OCI-LY1 (cell line): ENCODE measurements around the gene TULP4.
"Not testable (repeated sequence)": the region's sequence is repeated elsewhere in the genome, so short reads cannot be mapped to it uniquely, and the experiment has no call there.

Experiments used
- H2AFZ ChIP-seq: fragments of 200-600 bp; sonication (generic), shearing (Covaris generic); 2 replicates; pipeline ENCODE4 v1.6.0; 2014; ENCODE audit warnings: antibody characterized with exemption, mild to moderate bottlenecking, low read length
- H3F3A ChIP-seq: fragments of 200-600 bp; sonication (generic), shearing (Covaris generic); 2 replicates; pipeline ENCODE4 v1.6.0; 2014; ENCODE audit warnings: mild to moderate bottlenecking, antibody characterized with exemption, low read length, moderate library complexity; ENCODE audit not compliant: insufficient read depth
- H3K27ac ChIP-seq: fragments of 200-600 bp; sonication (generic); 2 replicates; pipeline ENCODE4 v1.5.1; 2014; ENCODE audit warnings: low read length, mixed run types, mild to moderate bottlenecking, low read depth; ENCODE audit not compliant: poor library complexity, severe bottlenecking
- H3K27me3 ChIP-seq: fragments of 200-600 bp; sonication (generic); 2 replicates; pipeline ENCODE4 v1.6.0; 2014; ENCODE audit warnings: antibody characterized with exemption, mild to moderate bottlenecking, low read length, moderate library complexity; ENCODE audit not compliant: insufficient read depth
- H3K36me3 ChIP-seq: fragments of 200-600 bp; sonication (generic); 2 replicates; pipeline ENCODE4 v1.6.1; 2014; ENCODE audit warnings: mild to moderate bottlenecking, antibody characterized with exemption, low read length, moderate library complexity, mixed read lengths; ENCODE audit not compliant: insufficient read depth
- H3K4me1 ChIP-seq: fragments of 200-600 bp; sonication (generic); 2 replicates; pipeline ENCODE4 v1.5.1; 2014; ENCODE audit warnings: mild to moderate bottlenecking, low read length, moderate library complexity; ENCODE audit not compliant: insufficient read depth, severe bottlenecking
- H3K4me2 ChIP-seq: fragments of 200-600 bp; sonication (generic), shearing (Covaris generic); 2 replicates; pipeline ENCODE4 v1.6.1; 2014; ENCODE audit warnings: low read length
- H3K4me3 ChIP-seq: fragments of 200-600 bp; sonication (generic); 2 replicates; pipeline ENCODE4 v1.5.1; 2014; ENCODE audit warnings: low read length, low read depth, mild to moderate bottlenecking, mixed read lengths; ENCODE audit not compliant: poor library complexity, severe bottlenecking
- H3K79me2 ChIP-seq: fragments of 200-600 bp; shearing (Covaris generic); 2 replicates; pipeline ENCODE4 v1.6.1; 2016; ENCODE audit warnings: mixed run types, low read length, mixed read lengths; ENCODE audit not compliant: insufficient read depth
- H3K9ac ChIP-seq: fragments of 200-600 bp; sonication (generic), shearing (Covaris generic); 2 replicates; pipeline ENCODE4 v1.6.1; 2014; ENCODE audit warnings: mild to moderate bottlenecking, low read length, mixed read lengths
- H3K9me2 ChIP-seq: fragments of 200-600 bp; sonication (generic), shearing (Covaris generic); 2 replicates; pipeline ENCODE4 v1.6.1; 2014; ENCODE audit warnings: low read depth, mild to moderate bottlenecking, low read length, mixed read lengths
- H3K9me3 ChIP-seq: fragments of 200-600 bp; shearing (Covaris generic); 2 replicates; pipeline ENCODE4 v1.6.1; 2014; ENCODE audit warnings: low read length, mixed read lengths
- H4K20me1 ChIP-seq: fragments of 200-600 bp; sonication (generic), shearing (Covaris generic); 2 replicates; pipeline ENCODE4 v1.6.0; 2016; ENCODE audit warnings: mild to moderate bottlenecking, low read length; ENCODE audit not compliant: insufficient read depth
- EZH2 ChIP-seq: fragments of 200-600 bp; sonication (generic), shearing (Covaris generic); IDR thresholded peaks from 2 replicates; pipeline ENCODE4 v1.8.0; 2017; ENCODE audit warnings: borderline replicate concordance, mixed run types, mild to moderate bottlenecking, antibody characterized with exemption, low read length, moderate library complexity, mixed read lengths
- TF ChIP-seq, protein P1 (sequence below): fragments of 200-600 bp; sonication (generic), shearing (Covaris generic); IDR thresholded peaks from 2 replicates; pipeline ENCODE4 v1.5.1; 2017; ENCODE audit warnings: mild to moderate bottlenecking, antibody characterized with exemption, low read length, moderate library complexity, mixed read lengths

Gene TULP4

GRCh38 chr6:158347335-158347734 is 35.1 kb downstream of the TULP4 start:
- no peaks in the 10 kb centered on the region for H3K4me1 ChIP-seq
- H3K9ac ChIP-seq, result no peak overlapping the region
- H2AFZ ChIP-seq, result no peak overlapping the region
- H3K27ac ChIP-seq, result no peak overlapping the region
- no peaks in the 10 kb centered on the region for H4K20me1 ChIP-seq
- peaks cover 25% of the 10 kb centered on the region for H3K36me3 ChIP-seq
- H3K27me3 ChIP-seq, result no peaks in the 10 kb centered on the region
- TF ChIP-seq EZH2, result no peak
- TF ChIP-seq, protein P1, sequence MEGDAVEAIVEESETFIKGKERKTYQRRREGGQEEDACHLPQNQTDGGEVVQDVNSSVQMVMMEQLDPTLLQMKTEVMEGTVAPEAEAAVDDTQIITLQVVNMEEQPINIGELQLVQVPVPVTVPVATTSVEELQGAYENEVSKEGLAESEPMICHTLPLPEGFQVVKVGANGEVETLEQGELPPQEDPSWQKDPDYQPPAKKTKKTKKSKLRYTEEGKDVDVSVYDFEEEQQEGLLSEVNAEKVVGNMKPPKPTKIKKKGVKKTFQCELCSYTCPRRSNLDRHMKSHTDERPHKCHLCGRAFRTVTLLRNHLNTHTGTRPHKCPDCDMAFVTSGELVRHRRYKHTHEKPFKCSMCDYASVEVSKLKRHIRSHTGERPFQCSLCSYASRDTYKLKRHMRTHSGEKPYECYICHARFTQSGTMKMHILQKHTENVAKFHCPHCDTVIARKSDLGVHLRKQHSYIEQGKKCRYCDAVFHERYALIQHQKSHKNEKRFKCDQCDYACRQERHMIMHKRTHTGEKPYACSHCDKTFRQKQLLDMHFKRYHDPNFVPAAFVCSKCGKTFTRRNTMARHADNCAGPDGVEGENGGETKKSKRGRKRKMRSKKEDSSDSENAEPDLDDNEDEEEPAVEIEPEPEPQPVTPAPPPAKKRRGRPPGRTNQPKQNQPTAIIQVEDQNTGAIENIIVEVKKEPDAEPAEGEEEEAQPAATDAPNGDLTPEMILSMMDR, result no peak
- peaks cover 10% of the 10 kb centered on the region for H3K79me2 ChIP-seq
- no peaks in the 10 kb centered on the region for H3F3A ChIP-seq
- H3K4me2 ChIP-seq, result no peak overlapping the region
- no peak overlapping the region for H3K4me3 ChIP-seq
- peaks cover 8% of the 10 kb centered on the region for H3K9me3 ChIP-seq
- no peaks in the 10 kb centered on the region for H3K9me2 ChIP-seq

DNA sequence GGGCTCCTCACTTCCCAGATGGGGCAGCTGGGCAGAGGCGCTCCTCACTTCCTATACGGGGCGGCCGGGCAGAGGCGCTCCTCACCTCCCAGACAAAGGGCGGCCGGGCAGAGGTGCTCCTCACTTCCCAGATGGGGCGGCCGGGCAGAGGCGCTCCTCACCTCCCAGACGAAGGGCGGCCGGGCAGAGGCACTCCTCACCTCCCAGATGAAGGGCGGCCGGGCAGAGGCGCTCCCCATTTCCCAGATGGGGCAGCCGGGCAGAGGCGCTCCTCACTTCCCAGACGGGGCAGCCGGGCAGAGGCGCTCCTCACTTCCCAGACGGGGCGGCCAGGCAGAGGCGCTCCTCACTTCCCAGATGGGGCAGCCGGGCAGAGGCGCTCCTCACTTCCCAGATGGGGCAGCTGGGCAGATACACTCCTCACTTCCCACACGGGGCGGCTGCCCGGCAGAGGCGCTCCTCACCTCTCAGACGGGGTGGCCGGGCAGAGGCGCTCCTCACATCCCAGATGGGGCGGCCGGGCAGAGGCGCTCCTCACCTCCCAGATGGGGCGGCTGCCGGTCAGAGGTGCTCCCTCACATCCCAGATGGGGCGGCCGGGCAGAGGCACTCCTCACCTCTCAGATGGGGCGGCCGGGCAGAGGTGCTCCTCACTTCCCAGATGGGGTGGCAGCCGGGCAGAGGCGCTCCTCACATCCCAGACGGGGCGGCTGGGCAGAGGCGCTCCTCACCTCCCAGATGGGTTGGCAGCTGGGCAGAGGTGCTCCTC is 36.7 kb downstream of the TULP4 start:
- not testable (repeated sequence) for H3K9ac ChIP-seq, H3K9me3 ChIP-seq, H3K4me3 ChIP-seq, H3K9me2 ChIP-seq, H3K4me2 ChIP-seq, H4K20me1 ChIP-seq, H2AFZ ChIP-seq, H3F3A ChIP-seq, H3K27me3 ChIP-seq, H3K4me1 ChIP-seq, H3K27ac ChIP-seq
- peaks cover 24% of the 10 kb centered on the region for H3K79me2 ChIP-seq
- H3K36me3 ChIP-seq, result peaks cover 24% of the 10 kb centered on the region

GRCh38 chr6:158349505-158350275 is 37.4 kb downstream of the TULP4 start:
- not testable (repeated sequence) for H3K4me1 ChIP-seq, H3K9me2 ChIP-seq, H4K20me1 ChIP-seq, H3F3A ChIP-seq, H3K4me2 ChIP-seq, H3K4me3 ChIP-seq, H3K27me3 ChIP-seq, H3K9me3 ChIP-seq, H2AFZ ChIP-seq, H3K27ac ChIP-seq, H3K9ac ChIP-seq
- Histone ChIP-seq H3K79me2 (peaks cover 30% of the 10 kb centered on the region), H3K36me3 (peaks cover 17% of the 10 kb centered on the region)

DNA sequence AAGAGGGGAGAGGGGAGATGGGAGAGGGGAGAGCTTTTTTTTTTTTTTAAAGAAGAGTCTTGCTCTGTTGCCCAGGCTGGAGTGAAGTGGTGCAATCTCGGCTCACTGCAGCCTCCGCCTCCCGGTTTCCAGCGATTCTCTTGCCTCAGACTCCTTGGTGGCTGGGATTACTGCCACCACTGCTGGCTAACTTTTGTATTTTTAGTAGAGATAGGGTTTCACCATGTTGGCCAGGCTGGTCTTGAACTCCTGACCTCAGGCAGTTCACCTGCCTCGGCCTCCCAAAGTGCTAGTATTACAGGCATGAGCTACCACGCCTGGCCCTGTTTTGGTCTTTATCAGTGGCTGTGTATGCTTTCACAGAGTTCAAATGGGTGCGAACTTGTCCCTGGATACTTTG is 38.5 kb downstream of the TULP4 start:
- peaks cover 30% of the 10 kb centered on the region for H3K79me2 ChIP-seq
- H3K9ac ChIP-seq, H3K36me3 ChIP-seq, H3F3A ChIP-seq, H3K9me2 ChIP-seq, H4K20me1 ChIP-seq, H3K4me1 ChIP-seq, H3K27me3 ChIP-seq, H3K9me3 ChIP-seq, H3K4me3 ChIP-seq, H3K27ac ChIP-seq, H2AFZ ChIP-seq, H3K4me2 ChIP-seq: not testable (repeated sequence)
